GM12872 (cell line): ENCODE results near the gene SNRPD3.

Experiments used
- CTCF ChIP-seq: IDR thresholded peaks from 3 replicates; pipeline ENCODE4 v1.5.1; 2011; ENCODE audit warnings: low read depth, mild to moderate bottlenecking, low read length, moderate library complexity; ENCODE audit not compliant: insufficient read depth

SNRPD3 gene

GRCh38 chr22:24555165-24556039 lies at the start of gene SNRPD3:
TSS of gene SNRPD3 (plus strand) at chr22:24555999. CDS start at chr22:24557675, 1,676 bp downstream.
- TF ChIP-seq CTCF = no peak

- no peak for TF ChIP-seq CTCF
Measured at GRCh38 chr22:24506802-24507438, 48.9 kb upstream of the SNRPD3 start.

GRCh38 chr22:24507716-24508115 lies 48.1 kb upstream of the SNRPD3 start:
- TF ChIP-seq CTCF = no peak

- no peak for TF ChIP-seq CTCF
Measured at GRCh38 chr22:24510637-24511625, 44.9 kb upstream of the SNRPD3 start.

GRCh38 chr22:24512043-24512442 lies 43.8 kb upstream of the SNRPD3 start:
- TF ChIP-seq CTCF = no peak

GRCh38 chr22:24513378-24514240 lies 42.2 kb upstream of the SNRPD3 start:
- no peak for TF ChIP-seq CTCF
